MCF 10A (cell line): Measurements from ENCODE around the gene OPRL1. TPM values are rescaled to one million over a fixed set of nuclear protein-coding genes. Genes with fewer than 3 reads are reported as not detected.

Source experiments
- BruUV-seq: library from RNA; stranded (reverse); fragments of 400-500 nt; replicated peaks from 2 replicates; lab custom pipeline; 2021; lab: Mats Ljungman, UMichigan
- CTCF ChIA-PET: fragments of 300-600 bp; sonication (Branson Sonifier 250); formaldehyde crosslinking; extraction: SDS; loops from one replicate; lab custom pipeline; 2021; ENCODE audit warnings: antibody characterized with exemption, inconsistent platforms; lab: Yijun Ruan, JAX
- POLR2A ChIA-PET: fragments of 300-600, 350-650 bp; sonication (Branson Sonifier 250); formaldehyde crosslinking; extraction: SDS; loops from one replicate; lab custom pipeline; 2020; ENCODE audit warnings: antibody characterized with exemption, inconsistent platforms; lab: Yijun Ruan, JAX
- DNase-seq: peaks from one replicate; pipeline ENCODE4 v3.0.0-alpha.2; 2018; ENCODE audit not compliant: unreplicated experiment
- H3K27ac Mint-ChIP-seq: one replicate; pipeline ENCODE4 v1.8.0; 2022; ENCODE audit warnings: mild to moderate bottlenecking, low read depth, mixed read lengths; ENCODE audit not compliant: unreplicated experiment
- H3K27me3 Mint-ChIP-seq: one replicate; pipeline ENCODE4 v1.8.0; 2022; ENCODE audit warnings: mixed read lengths; ENCODE audit not compliant: insufficient read depth, unreplicated experiment
- H3K36me3 Mint-ChIP-seq: one replicate; pipeline ENCODE4 v1.8.0; 2022; ENCODE audit warnings: mild to moderate bottlenecking, moderate library complexity, mixed read lengths; ENCODE audit not compliant: insufficient read depth, unreplicated experiment
- H3K4me1 Mint-ChIP-seq: one replicate; pipeline ENCODE4 v1.8.0; 2022; ENCODE audit warnings: mixed read lengths; ENCODE audit not compliant: insufficient read depth, unreplicated experiment
- H3K4me3 Mint-ChIP-seq: one replicate; pipeline ENCODE4 v1.8.0; 2022; ENCODE audit warnings: mild to moderate bottlenecking, moderate library complexity, mixed read lengths; ENCODE audit not compliant: unreplicated experiment
- H3K9me3 Mint-ChIP-seq: one replicate; pipeline ENCODE4 v1.8.0; 2022; ENCODE audit warnings: mixed read lengths; ENCODE audit not compliant: unreplicated experiment
- CTCF ChIP-seq: fragments of 200-600 bp; IDR thresholded peaks from one replicate; pipeline ENCODE4 v1.8.0; 2022; ENCODE audit warnings: antibody characterized with exemption, mild to moderate bottlenecking; ENCODE audit not compliant: unreplicated experiment
- intact Hi-C: fragments of 100-400 bp; cut with micrococcal nuclease; formaldehyde crosslinking; loops from 2 replicates; pipeline ENCODE4 v1.14.1; 2022
- total RNA-seq: library from RNA; stranded (reverse); gene quantifications from 2 replicates; pipeline ENCODE4 v1.2.3, GENCODE V29; 2022

Gene OPRL1
- total RNA-seq, 1 experiment from 2014 or later, result 0.12 TPM

DNA sequence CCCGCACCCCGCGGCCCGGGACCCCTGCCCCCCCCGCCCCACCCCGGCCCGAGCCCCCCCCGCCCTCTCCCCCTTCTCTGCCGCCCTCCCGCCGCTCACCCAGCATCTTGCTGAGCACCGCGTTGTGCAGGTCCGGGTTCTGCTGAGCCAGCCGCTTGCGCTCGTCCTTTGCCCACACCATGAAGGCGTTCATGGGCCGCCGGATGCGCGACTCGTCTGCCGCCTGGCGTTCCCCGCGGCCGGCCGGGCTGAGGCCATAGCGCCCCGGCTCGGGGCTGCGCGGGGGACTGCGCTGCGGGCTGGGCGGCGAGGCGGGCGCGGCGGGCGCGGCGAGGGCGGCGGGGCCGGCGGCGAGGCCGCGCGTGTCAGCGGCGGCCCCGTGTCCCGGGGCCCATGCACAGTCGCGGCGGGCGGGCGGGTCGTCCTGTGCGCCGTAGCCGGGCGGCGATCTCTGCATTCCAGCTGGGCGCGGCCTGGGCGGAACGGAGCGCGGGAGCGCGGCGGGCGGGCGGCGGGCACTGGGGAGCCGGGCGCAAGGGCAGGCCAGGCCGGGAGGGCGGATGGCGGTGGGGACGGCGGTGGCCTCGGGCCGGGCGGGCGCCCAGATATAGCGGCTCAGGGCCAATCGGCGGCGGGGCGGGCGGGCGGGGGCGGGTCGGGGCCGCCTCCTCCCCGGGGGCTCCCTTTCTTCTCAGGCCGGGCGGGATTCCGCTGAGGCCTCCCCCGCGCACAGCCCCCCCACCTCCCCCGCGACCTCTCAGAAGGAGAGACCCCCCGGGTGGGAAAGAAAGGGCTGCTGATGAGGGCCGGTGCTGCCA, 30.6 kb upstream of the OPRL1 start, which contains the start of gene SOX18:
Gene SOX18, minus strand, starts transcription at position 580 of the 818 bp plus-strand sequence. Its CDS starts 123 bp downstream, at position 457.
- H3K36me3 Mint-ChIP-seq, result no peaks in the 10 kb centered on the region
- no peaks in the 10 kb centered on the region for H3K9me3 Mint-ChIP-seq
- H3K4me3 Mint-ChIP-seq, result peak within 1 kb of the TSS; percentile 10
- ChIA-PET CTCF (interaction anchor here (0.9 to 13.7 kb wide), 2 partner anchors 8 to 9 kb away, joined by 4 to 284 read pairs; partner anchors contain the start of gene C20orf204), POLR2A (interaction anchor here (0.6 to 3.0 kb wide), 3 partner anchors 11 to 15 kb away, joined by 4 to 11 read pairs (median 5); partner anchors contain the start of gene TCEA2)
- no peaks in the 10 kb centered on the region for H3K27me3 Mint-ChIP-seq
- no peak for TF ChIP-seq CTCF
- no peak for DNase-seq
- BruUV-seq, result no TSS peak
- H3K4me1 Mint-ChIP-seq, result peaks cover 17% of the 10 kb centered on the region
- intact Hi-C loops, result no loop called here
- H3K27ac Mint-ChIP-seq, result no peak within 1 kb of the TSS

- Mint-ChIP-seq H3K27me3 (no peaks in the 10 kb centered on the region), H3K4me1 (peaks cover 12% of the 10 kb centered on the region), H3K4me3 (no peak overlapping the region), H3K9me3 (no peaks in the 10 kb centered on the region), H3K36me3 (no peaks in the 10 kb centered on the region), H3K27ac (no peak overlapping the region)
- CTCF ChIA-PET, result interaction anchor here (13.7 kb wide), 1 partner anchor 9 kb away, joined by 284 read pairs; the partner anchor contains the start of gene C20orf204
- TF ChIP-seq CTCF, result no peak
- POLR2A ChIA-PET, result interaction anchor here (0.6 to 3.0 kb wide), 2 partner anchors 11 to 16 kb away, joined by 5 to 11 read pairs; no protein-coding TSS in a partner anchor
- intact Hi-C loops, result no loop called here
- no TSS peak for BruUV-seq
- DNase-seq, result no peak
These were observed 30.0 kb upstream of the OPRL1 start for GRCh38 chr20:64049878-64050260.

- no peak for TF ChIP-seq CTCF
- H3K27me3 Mint-ChIP-seq, result no peaks in the 10 kb centered on the region
- ChIA-PET POLR2A (interaction anchor here (0.9 to 3.0 kb wide), 2 partner anchors 12 kb away, joined by 3 to 11 read pairs; no protein-coding TSS in a partner anchor), CTCF (interaction anchor here (0.6 to 13.7 kb wide), 2 partner anchors 10 to 95 kb away, joined by 3 to 284 read pairs; partner anchors contain the start of gene C20orf204)
- no peak for DNase-seq
- H3K4me1 Mint-ChIP-seq, result peaks cover 12% of the 10 kb centered on the region
- intact Hi-C loops, result no loop called here
- no TSS peak for BruUV-seq
- H3K9me3 Mint-ChIP-seq, result no peaks in the 10 kb centered on the region
- H3K4me3 Mint-ChIP-seq, result no peak overlapping the region
- no peak overlapping the region for H3K27ac Mint-ChIP-seq
- no peaks in the 10 kb centered on the region for H3K36me3 Mint-ChIP-seq
These were observed 29.4 kb upstream of the OPRL1 start for GRCh38 chr20:64050261-64051032.
